Chondrocyte (in vitro differentiated cells): ENCODE measurements around the gene KIF5C. TPM values are rescaled to one million over a fixed set of nuclear protein-coding genes. Genes with fewer than 3 reads are reported as not detected.

Experiments used
- DNase-seq: peaks from one replicate; pipeline ENCODE4 v3.0.0; 2021; ENCODE audit warnings: mixed read lengths, low spot score
- H3K27ac Mint-ChIP-seq: one replicate; pipeline ENCODE4 v1.8.0; 2021; ENCODE audit warnings: mild to moderate bottlenecking, moderate library complexity, mixed read lengths; ENCODE audit not compliant: unreplicated experiment
- H3K27me3 Mint-ChIP-seq: 2 replicates; pipeline ENCODE4 v1.8.0; 2021; ENCODE audit warnings: low read depth, mixed read lengths
- H3K36me3 Mint-ChIP-seq: 2 replicates; pipeline ENCODE4 v1.8.0; 2021; ENCODE audit warnings: low read depth, mixed read lengths
- H3K4me1 Mint-ChIP-seq: 2 replicates; pipeline ENCODE4 v1.8.0; 2021; ENCODE audit warnings: low read depth, mild to moderate bottlenecking, mixed read lengths
- H3K4me3 Mint-ChIP-seq: one replicate; pipeline ENCODE4 v1.8.0; 2021; ENCODE audit warnings: mild to moderate bottlenecking, moderate library complexity, mixed read lengths; ENCODE audit not compliant: unreplicated experiment
- H3K9me3 Mint-ChIP-seq: 2 replicates; pipeline ENCODE4 v1.8.0; 2021; ENCODE audit warnings: low read depth, mixed read lengths
- CTCF ChIP-seq: fragments of 200-600 bp; sonication (generic); IDR thresholded peaks from 2 replicates; pipeline ENCODE4 v1.5.0; 2021; ENCODE audit warnings: antibody characterized with exemption, mild to moderate bottlenecking, moderate library complexity
- total RNA-seq: library from RNA; stranded (reverse); gene quantifications from 3 replicates; pipeline ENCODE4 v1.2.1, GENCODE V29; 2021

The KIF5C gene
- total RNA-seq, 1 donor from 2014 or later: 3.1 TPM

- H3K4me3 Mint-ChIP-seq: no peak overlapping the region
- no peaks in the 10 kb centered on the region for H3K36me3 Mint-ChIP-seq
- peaks cover 3% of the 10 kb centered on the region for H3K4me1 Mint-ChIP-seq
- no peak for DNase-seq
- H3K27me3 Mint-ChIP-seq: no peaks in the 10 kb centered on the region
- no peaks in the 10 kb centered on the region for H3K9me3 Mint-ChIP-seq
- no peak for TF ChIP-seq CTCF
- H3K27ac Mint-ChIP-seq: no peak overlapping the region
Observed at GRCh38 chr2:148993351-148993750, 118.3 kb downstream of the KIF5C start.

- Mint-ChIP-seq H3K27me3 (no peaks in the 10 kb centered on the region), H3K4me1 (peaks cover 3% of the 10 kb centered on the region), H3K36me3 (no peaks in the 10 kb centered on the region), H3K4me3 (no peak overlapping the region), H3K27ac (no peak overlapping the region), H3K9me3 (no peaks in the 10 kb centered on the region)
- DNase-seq: no peak
- TF ChIP-seq CTCF: no peak
Observed at GRCh38 chr2:148994341-148994740, 119.3 kb downstream of the KIF5C start.

- no peaks in the 10 kb centered on the region for H3K9me3 Mint-ChIP-seq
- no peak overlapping the region for H3K4me3 Mint-ChIP-seq
- H3K27ac Mint-ChIP-seq: no peak overlapping the region
- DNase-seq: no peak
- no peaks in the 10 kb centered on the region for H3K27me3 Mint-ChIP-seq
- no peaks in the 10 kb centered on the region for H3K36me3 Mint-ChIP-seq
- TF ChIP-seq CTCF: no peak
- H3K4me1 Mint-ChIP-seq: peaks cover 3% of the 10 kb centered on the region
Observed at GRCh38 chr2:148996805-148997204, 121.8 kb downstream of the KIF5C start.

- TF ChIP-seq CTCF: no peak
- peaks cover 3% of the 10 kb centered on the region for H3K4me1 Mint-ChIP-seq
- peaks cover 6% of the 10 kb centered on the region for H3K36me3 Mint-ChIP-seq
- H3K4me3 Mint-ChIP-seq: no peak overlapping the region
- H3K27ac Mint-ChIP-seq: no peak overlapping the region
- H3K9me3 Mint-ChIP-seq: no peaks in the 10 kb centered on the region
- no peaks in the 10 kb centered on the region for H3K27me3 Mint-ChIP-seq
- DNase-seq: no peak
Observed at GRCh38 chr2:148998165-148998830, 123.3 kb downstream of the KIF5C start.

GRCh38 chr2:148998831-148999200 is 123.8 kb downstream of the KIF5C start:
- H3K27me3 Mint-ChIP-seq: no peaks in the 10 kb centered on the region
- H3K4me1 Mint-ChIP-seq: peaks cover 3% of the 10 kb centered on the region
- no peak for TF ChIP-seq CTCF
- H3K36me3 Mint-ChIP-seq: peaks cover 6% of the 10 kb centered on the region
- H3K4me3 Mint-ChIP-seq: no peak overlapping the region
- no peaks in the 10 kb centered on the region for H3K9me3 Mint-ChIP-seq
- no peak overlapping the region for H3K27ac Mint-ChIP-seq
- no peak for DNase-seq
